HepG2 (cell line): ENCODE measurements around the gene RCOR3. TPM values are rescaled to one million over a fixed set of nuclear protein-coding genes. Genes with fewer than 3 reads are reported as not detected.

Experiments used
- SAP130 ChIP-seq: IDR thresholded peaks from 2 replicates; pipeline ENCODE4 v1.6.1; 2016; ENCODE audit warnings: low read depth
- SYNCRIP ChIP-seq: fragments of 200-400 bp; formaldehyde crosslinking; IDR thresholded peaks from 2 replicates; pipeline ENCODE4 v1.6.1; 2018; ENCODE audit warnings: mild to moderate bottlenecking, low read depth, low read length; ENCODE audit not compliant: insufficient read depth
- ZKSCAN8 ChIP-seq: IDR thresholded peaks from 2 replicates; pipeline ENCODE4 v1.6.1; 2016; ENCODE audit warnings: borderline replicate concordance, missing genetic modification reagents, missing compliant biosample characterization
- ZNF543 ChIP-seq: sonication (generic); formaldehyde crosslinking; IDR thresholded peaks from 2 replicates; pipeline ENCODE4 v1.4.0; 2020; ENCODE audit warnings: mild to moderate bottlenecking, missing genetic modification reagents
- polyA plus RNA-seq, 8 experiments: library from polyadenylated mRNA; depleted of rRNA in 3 of 8; stranded (reverse) in 7 of 8; unstranded in 1 of 8; fragments of >200 nt; fragmentation: Illumina TruSeq in 4 of 8; extraction: Trizol in 4 of 8; gene quantifications; 2 replicates each; pipeline versions ENCODE4 v1.2.1 to v1.2.3, GENCODE V29; 2011 to 2016; ENCODE audit warnings: low read depth in 4 of 8, missing spikeins in 1 of 8, mixed read lengths in 1 of 8; ENCODE audit not compliant: insufficient read depth in 1 of 8
- total RNA-seq, 5 experiments: library from RNA; depleted of rRNA; stranded (reverse); fragments of >200 nt; fragmentation: Illumina TruSeq; extraction: Trizol; gene quantifications; 2 replicates each; pipeline ENCODE4 v1.2.3, GENCODE V29; 2016; ENCODE audit warnings: low read depth in 1 of 5
- TF ChIP-seq, protein P1 (sequence below): sonication (generic); formaldehyde crosslinking; IDR thresholded peaks from 2 replicates; pipeline ENCODE4 v1.8.0; 2022; ENCODE audit warnings: missing genetic modification reagents, low read depth, mild to moderate bottlenecking, borderline replicate concordance
- TF ChIP-seq, protein P2 (sequence below): sonication (generic); formaldehyde crosslinking; IDR thresholded peaks from 2 replicates; pipeline ENCODE4 v1.4.0; 2020; ENCODE audit warnings: missing genetic modification reagents, borderline replicate concordance
- TF ChIP-seq, protein P3 (sequence below): sonication (generic); formaldehyde crosslinking; IDR thresholded peaks from 2 replicates; pipeline ENCODE4 v1.8.0; 2022; ENCODE audit warnings: mild to moderate bottlenecking, missing genetic modification reagents; ENCODE audit not compliant: insufficient replicate concordance

Gene RCOR3
- total and polyA plus RNA-seq, 2 of the 13 experiments (the other 11 are each of a cell fraction or from before 2014, with no cell fraction given): 16.8 to 31.6 TPM

DNA sequence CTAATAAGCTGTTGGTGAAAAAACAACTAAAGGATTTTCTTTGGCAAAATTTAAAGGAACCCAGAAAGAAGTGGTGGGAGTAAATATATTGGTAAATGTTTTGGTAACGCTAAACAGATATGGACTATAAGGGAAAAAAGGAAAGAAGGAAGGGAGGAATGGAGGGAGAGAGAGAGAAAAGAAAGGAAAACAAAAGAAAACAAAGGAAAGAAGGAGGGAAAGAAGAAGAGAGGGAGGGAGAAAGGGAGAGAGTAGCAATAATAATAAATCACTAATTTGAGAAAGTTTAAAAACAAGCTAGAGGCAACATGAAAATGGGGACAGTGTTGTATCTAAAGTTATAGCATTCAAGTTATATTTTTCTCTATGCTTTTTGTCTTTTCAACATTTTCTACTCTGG lies 43.6 kb upstream of the RCOR3 start (continued):
- TF ChIP-seq ZKSCAN8 (CRISPR knock-in tag) (no peak), ZNF543 (CRISPR knock-in tag) (no peak), SYNCRIP (no peak), SAP130 (CRISPR knock-in tag) (no peak)
- TF ChIP-seq, protein P1, sequence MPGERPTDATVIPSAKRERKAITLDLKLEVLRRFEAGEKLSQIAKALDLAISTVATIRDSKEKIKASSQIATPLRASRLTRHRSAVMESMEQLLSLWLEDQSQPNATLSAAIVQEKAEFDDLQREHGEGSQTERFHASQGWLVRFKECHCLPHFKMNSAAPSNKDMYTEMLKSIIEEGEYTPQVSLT (CRISPR knock-in tag): no peak
- TF ChIP-seq, protein P2, sequence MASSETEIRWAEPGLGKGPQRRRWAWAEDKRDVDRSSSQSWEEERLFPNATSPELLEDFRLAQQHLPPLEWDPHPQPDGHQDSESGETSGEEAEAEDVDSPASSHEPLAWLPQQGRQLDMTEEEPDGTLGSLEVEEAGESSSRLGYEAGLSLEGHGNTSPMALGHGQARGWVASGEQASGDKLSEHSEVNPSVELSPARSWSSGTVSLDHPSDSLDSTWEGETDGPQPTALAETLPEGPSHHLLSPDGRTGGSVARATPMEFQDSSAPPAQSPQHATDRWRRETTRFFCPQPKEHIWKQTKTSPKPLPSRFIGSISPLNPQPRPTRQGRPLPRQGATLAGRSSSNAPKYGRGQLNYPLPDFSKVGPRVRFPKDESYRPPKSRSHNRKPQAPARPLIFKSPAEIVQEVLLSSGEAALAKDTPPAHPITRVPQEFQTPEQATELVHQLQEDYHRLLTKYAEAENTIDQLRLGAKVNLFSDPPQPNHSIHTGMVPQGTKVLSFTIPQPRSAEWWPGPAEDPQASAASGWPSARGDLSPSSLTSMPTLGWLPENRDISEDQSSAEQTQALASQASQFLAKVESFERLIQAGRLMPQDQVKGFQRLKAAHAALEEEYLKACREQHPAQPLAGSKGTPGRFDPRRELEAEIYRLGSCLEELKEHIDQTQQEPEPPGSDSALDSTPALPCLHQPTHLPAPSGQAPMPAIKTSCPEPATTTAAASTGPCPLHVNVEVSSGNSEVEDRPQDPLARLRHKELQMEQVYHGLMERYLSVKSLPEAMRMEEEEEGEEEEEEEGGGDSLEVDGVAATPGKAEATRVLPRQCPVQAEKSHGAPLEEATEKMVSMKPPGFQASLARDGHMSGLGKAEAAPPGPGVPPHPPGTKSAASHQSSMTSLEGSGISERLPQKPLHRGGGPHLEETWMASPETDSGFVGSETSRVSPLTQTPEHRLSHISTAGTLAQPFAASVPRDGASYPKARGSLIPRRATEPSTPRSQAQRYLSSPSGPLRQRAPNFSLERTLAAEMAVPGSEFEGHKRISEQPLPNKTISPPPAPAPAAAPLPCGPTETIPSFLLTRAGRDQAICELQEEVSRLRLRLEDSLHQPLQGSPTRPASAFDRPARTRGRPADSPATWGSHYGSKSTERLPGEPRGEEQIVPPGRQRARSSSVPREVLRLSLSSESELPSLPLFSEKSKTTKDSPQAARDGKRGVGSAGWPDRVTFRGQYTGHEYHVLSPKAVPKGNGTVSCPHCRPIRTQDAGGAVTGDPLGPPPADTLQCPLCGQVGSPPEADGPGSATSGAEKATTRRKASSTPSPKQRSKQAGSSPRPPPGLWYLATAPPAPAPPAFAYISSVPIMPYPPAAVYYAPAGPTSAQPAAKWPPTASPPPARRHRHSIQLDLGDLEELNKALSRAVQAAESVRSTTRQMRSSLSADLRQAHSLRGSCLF (CRISPR knock-in tag): no peak
- TF ChIP-seq, protein P3, sequence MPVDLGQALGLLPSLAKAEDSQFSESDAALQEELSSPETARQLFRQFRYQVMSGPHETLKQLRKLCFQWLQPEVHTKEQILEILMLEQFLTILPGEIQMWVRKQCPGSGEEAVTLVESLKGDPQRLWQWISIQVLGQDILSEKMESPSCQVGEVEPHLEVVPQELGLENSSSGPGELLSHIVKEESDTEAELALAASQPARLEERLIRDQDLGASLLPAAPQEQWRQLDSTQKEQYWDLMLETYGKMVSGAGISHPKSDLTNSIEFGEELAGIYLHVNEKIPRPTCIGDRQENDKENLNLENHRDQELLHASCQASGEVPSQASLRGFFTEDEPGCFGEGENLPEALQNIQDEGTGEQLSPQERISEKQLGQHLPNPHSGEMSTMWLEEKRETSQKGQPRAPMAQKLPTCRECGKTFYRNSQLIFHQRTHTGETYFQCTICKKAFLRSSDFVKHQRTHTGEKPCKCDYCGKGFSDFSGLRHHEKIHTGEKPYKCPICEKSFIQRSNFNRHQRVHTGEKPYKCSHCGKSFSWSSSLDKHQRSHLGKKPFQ (CRISPR knock-in tag): no peak
